ENCODE data around the gene GOLGA6L26. TPM values are rescaled to one million over a fixed set of nuclear protein-coding genes. Genes with fewer than 3 reads are reported as not detected.
"Not testable (repeated sequence)": the region's sequence is repeated elsewhere in the genome, so short reads cannot be mapped to it uniquely, and the experiment has no call there.

The GOLGA6L26 gene
- total RNA-seq (2021) (not detected in 2 replicates), Bru-seq, nascent RNA (not detected), BruChase-seq, experiment 1, labeled RNA remaining after a 2-hour chase (not detected), BruChase-seq, experiment 2, labeled RNA remaining after a 6-hour chase (not detected)
- long read RNA-seq = 0 reads

- H3K27me3 ChIP-seq (replicated peaks; ENCODE audit: insufficient read depth, low read depth, low read length, poor library complexity); H3K27ac ChIP-seq (ENCODE audit: low read depth, low read length, poor library complexity, severe bottlenecking); H3K36me3 ChIP-seq (ENCODE audit: insufficient read depth, low read length, poor library complexity, severe bottlenecking); H3K4me1 ChIP-seq (ENCODE audit: insufficient read depth, low read length, poor library complexity, severe bottlenecking); H3K9me3 ChIP-seq (ENCODE audit: low read depth, low read length, poor library complexity, severe bottlenecking); H3K4me3 ChIP-seq (ENCODE audit: low read depth, low read length, poor library complexity, severe bottlenecking); POLR2A ChIA-PET (ENCODE audit: low non-redundant PET); CTCF ChIA-PET; BruUV-seq (replicated peaks); intact Hi-C loops (cut with micrococcal nuclease; ENCODE audit: unreplicated experiment); DNase-seq (ENCODE audit: low spot score): not testable (repeated sequence)
Observed at GRCh38 chr15:23334096-23334495, at the start of gene GOLGA6L26. GOLGA6L26 (minus strand) TSS chr15:23334196; CDS start chr15:23334135, 61 bp downstream.

DNA sequence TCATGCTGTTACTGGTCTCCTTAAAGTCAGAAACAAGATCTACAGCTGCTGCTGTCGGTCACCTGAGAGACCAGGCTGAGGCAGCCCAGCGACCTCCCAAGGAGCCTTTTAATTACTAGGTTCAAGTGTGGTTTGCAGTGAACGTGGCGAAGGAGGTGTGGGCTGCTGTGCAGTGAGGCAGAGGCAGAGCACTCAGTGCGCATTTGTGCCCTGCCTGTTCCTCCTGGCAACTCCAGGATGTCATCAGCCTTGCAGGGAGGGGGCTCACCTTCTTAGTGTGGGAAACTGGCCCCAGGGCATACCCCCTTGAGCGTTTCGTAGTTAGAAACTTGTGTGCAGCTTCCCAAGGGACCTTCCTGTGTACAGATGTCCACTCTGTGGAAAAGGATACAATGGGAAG is 47.2 kb upstream of the GOLGA6L26 start:
- POLR2A ChIA-PET (ENCODE audit: low non-redundant PET); DNase-seq (ENCODE audit: low spot score): not testable (repeated sequence)

DNA sequence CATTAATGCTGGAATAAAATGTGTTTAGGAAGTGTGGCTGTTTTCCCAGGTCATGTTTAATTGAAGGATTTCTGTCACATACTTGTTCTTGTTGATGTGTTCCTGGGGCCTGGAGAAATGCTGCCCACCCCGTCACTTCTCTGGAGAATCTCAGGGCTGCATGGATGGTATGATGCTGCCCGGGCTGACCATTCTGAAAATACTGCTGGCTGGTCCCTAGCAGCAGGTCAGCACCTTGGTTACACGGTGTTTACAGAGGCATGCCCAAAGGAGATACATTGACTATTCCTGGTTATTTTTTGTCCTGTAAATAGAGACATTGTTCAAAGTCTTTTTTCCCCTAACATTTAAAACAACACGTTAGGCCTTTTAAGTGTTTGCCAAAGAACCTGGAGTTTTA is 46.7 kb upstream of the GOLGA6L26 start:
- intact Hi-C loops (cut with micrococcal nuclease; ENCODE audit: unreplicated experiment); POLR2A ChIA-PET (ENCODE audit: low non-redundant PET); H3K4me1 ChIP-seq (ENCODE audit: insufficient read depth, low read length, poor library complexity, severe bottlenecking); H3K36me3 ChIP-seq (ENCODE audit: insufficient read depth, low read length, poor library complexity, severe bottlenecking); BruUV-seq (replicated peaks); H3K27ac ChIP-seq (ENCODE audit: low read depth, low read length, poor library complexity, severe bottlenecking); DNase-seq (ENCODE audit: low spot score); CTCF ChIA-PET; H3K4me3 ChIP-seq (ENCODE audit: low read depth, low read length, poor library complexity, severe bottlenecking); H3K9me3 ChIP-seq (ENCODE audit: low read depth, low read length, poor library complexity, severe bottlenecking): not testable (repeated sequence)
- H3K27me3 ChIP-seq (replicated peaks; ENCODE audit: insufficient read depth, low read depth, low read length, poor library complexity) = peaks cover 18% of the 10 kb centered on the region

More for the DNA sequence above, 47.2 kb upstream of the GOLGA6L26 start:
- BruUV-seq (replicated peaks); H3K36me3 ChIP-seq (ENCODE audit: insufficient read depth, low read length, poor library complexity, severe bottlenecking); H3K4me1 ChIP-seq (ENCODE audit: insufficient read depth, low read length, poor library complexity, severe bottlenecking); H3K4me3 ChIP-seq (ENCODE audit: low read depth, low read length, poor library complexity, severe bottlenecking); H3K27ac ChIP-seq (ENCODE audit: low read depth, low read length, poor library complexity, severe bottlenecking); intact Hi-C loops (cut with micrococcal nuclease; ENCODE audit: unreplicated experiment); CTCF ChIA-PET; H3K9me3 ChIP-seq (ENCODE audit: low read depth, low read length, poor library complexity, severe bottlenecking): not testable (repeated sequence)
- peaks cover 15% of the 10 kb centered on the region for H3K27me3 ChIP-seq (replicated peaks; ENCODE audit: insufficient read depth, low read depth, low read length, poor library complexity)

GRCh38 chr15:23378946-23379345 is 45.0 kb upstream of the GOLGA6L26 start:
- CTCF ChIA-PET; DNase-seq (ENCODE audit: low spot score); BruUV-seq (replicated peaks); H3K4me3 ChIP-seq (ENCODE audit: low read depth, low read length, poor library complexity, severe bottlenecking); H3K9me3 ChIP-seq (ENCODE audit: low read depth, low read length, poor library complexity, severe bottlenecking); H3K4me1 ChIP-seq (ENCODE audit: insufficient read depth, low read length, poor library complexity, severe bottlenecking); H3K27ac ChIP-seq (ENCODE audit: low read depth, low read length, poor library complexity, severe bottlenecking); intact Hi-C loops (cut with micrococcal nuclease; ENCODE audit: unreplicated experiment); POLR2A ChIA-PET (ENCODE audit: low non-redundant PET); H3K36me3 ChIP-seq (ENCODE audit: insufficient read depth, low read length, poor library complexity, severe bottlenecking): not testable (repeated sequence)
- peaks cover 21% of the 10 kb centered on the region for H3K27me3 ChIP-seq (replicated peaks; ENCODE audit: insufficient read depth, low read depth, low read length, poor library complexity)

DNA sequence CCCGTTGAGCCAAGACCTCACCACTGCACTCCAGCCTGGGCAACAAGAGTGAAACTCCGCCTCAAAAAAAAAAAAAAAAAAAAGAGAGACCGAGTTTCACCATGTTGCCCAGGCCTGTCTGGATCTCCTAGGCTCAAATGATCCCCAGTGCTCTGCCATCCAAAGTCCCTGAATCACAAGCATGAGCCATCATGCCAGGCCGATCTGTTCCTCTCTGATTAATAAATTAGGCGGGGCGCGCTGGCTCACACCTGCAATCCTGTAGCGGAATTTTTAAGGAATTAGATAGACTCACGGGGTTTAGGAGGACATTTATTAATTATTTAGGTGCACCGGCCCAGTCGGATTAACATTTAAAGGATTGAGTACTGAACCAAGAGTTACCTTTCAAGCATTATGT is 40.2 kb upstream of the GOLGA6L26 start:
- intact Hi-C loops (cut with micrococcal nuclease; ENCODE audit: unreplicated experiment); CTCF ChIA-PET: not testable (repeated sequence)

DNA sequence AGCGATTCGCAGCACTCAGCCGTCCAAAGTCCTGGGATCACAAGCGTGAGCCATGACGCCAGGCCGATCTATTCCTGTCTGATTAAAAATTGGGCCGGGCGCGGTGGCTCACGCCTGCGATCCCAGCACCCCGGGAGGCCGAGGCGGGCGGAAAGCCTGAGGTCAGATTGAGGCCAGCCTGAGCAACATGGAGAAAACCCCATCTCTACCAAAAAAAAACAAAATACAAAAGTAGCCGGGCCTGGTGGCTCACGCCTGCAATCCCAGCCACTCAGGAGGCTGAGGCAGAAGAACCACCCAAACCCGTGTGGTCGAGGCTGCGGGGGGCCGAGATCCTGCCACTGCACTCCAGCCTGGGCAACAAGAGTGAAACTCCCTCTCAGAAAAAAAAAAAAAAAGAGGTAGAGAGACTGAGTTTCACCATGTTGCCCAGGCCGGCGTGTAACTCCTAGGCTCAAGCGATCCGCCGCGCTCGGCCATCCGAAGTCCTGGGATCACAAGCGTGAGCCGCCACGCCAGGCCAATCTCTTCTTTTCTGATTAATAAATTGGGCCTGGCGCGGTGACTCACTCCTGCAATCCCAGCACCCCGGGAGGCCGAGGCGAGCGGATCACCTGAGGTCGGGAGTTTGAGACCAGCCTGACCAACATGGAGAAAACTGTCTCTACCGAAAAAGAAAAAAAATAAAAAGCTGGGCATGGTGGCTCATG is 39.0 kb upstream of the GOLGA6L26 start:
- BruUV-seq (replicated peaks); H3K36me3 ChIP-seq (ENCODE audit: insufficient read depth, low read length, poor library complexity, severe bottlenecking); DNase-seq (ENCODE audit: low spot score); POLR2A ChIA-PET (ENCODE audit: low non-redundant PET); intact Hi-C loops (cut with micrococcal nuclease; ENCODE audit: unreplicated experiment); H3K4me3 ChIP-seq (ENCODE audit: low read depth, low read length, poor library complexity, severe bottlenecking); H3K9me3 ChIP-seq (ENCODE audit: low read depth, low read length, poor library complexity, severe bottlenecking); CTCF ChIA-PET; H3K27ac ChIP-seq (ENCODE audit: low read depth, low read length, poor library complexity, severe bottlenecking); H3K4me1 ChIP-seq (ENCODE audit: insufficient read depth, low read length, poor library complexity, severe bottlenecking): not testable (repeated sequence)
- peaks cover 14% of the 10 kb centered on the region for H3K27me3 ChIP-seq (replicated peaks; ENCODE audit: insufficient read depth, low read depth, low read length, poor library complexity)

More for the DNA sequence above, 40.2 kb upstream of the GOLGA6L26 start:
- DNase-seq (ENCODE audit: low spot score); POLR2A ChIA-PET (ENCODE audit: low non-redundant PET); H3K9me3 ChIP-seq (ENCODE audit: low read depth, low read length, poor library complexity, severe bottlenecking); H3K4me1 ChIP-seq (ENCODE audit: insufficient read depth, low read length, poor library complexity, severe bottlenecking); H3K36me3 ChIP-seq (ENCODE audit: insufficient read depth, low read length, poor library complexity, severe bottlenecking); BruUV-seq (replicated peaks); H3K27ac ChIP-seq (ENCODE audit: low read depth, low read length, poor library complexity, severe bottlenecking); H3K4me3 ChIP-seq (ENCODE audit: low read depth, low read length, poor library complexity, severe bottlenecking): not testable (repeated sequence)
- H3K27me3 ChIP-seq (replicated peaks; ENCODE audit: insufficient read depth, low read depth, low read length, poor library complexity) = peaks cover 14% of the 10 kb centered on the region

Data from A673 (cell line).